PC-9 (cell line): ENCODE data around the gene DOCK1.

ENCODE experiments used
- CTCF ChIP-seq: fragments of 200-600 bp; sonication (generic); conservative IDR thresholded peaks from 2 replicates; pipeline ENCODE4 v1.6.1; 2017; ENCODE audit warnings: mixed run types, antibody characterized with exemption, mild to moderate bottlenecking, moderate library complexity
- EZH2 ChIP-seq: fragments of 200-600 bp; sonication (generic); IDR thresholded peaks from 2 replicates; pipeline ENCODE4 v1.8.0; 2017; ENCODE audit warnings: antibody characterized with exemption, low read depth

GRCh38 chr10:126957111-126957510 lies 51.9 kb downstream of the DOCK1 start:
- no peak for TF ChIP-seq EZH2
- TF ChIP-seq CTCF = no peak
